ENCODE results near the gene RHOV.
A peak's percentile ranks its signal among the peaks of the same experiment; 100 is the strongest.

The RHOV gene

GRCh38 chr15:40857601-40858341, 16.3 kb downstream of the RHOV start:
- Histone ChIP-seq H3K4me3 (ENCODE audit: low read depth in 1 of 2, low read length in 2 of 2) (no peak overlapping the region), H3K36me3 (ENCODE audit: control insufficient read depth in 1 of 2, insufficient read depth in 2 of 2, low read length in 2 of 2) (peaks cover 24 to 49% of the 10 kb centered on the region in 2 donors), H3K27ac (ENCODE audit: low read depth, low read length) (peak overlapping the region; percentile 24), H3K27me3 (ENCODE audit: control insufficient read depth in 1 of 2, insufficient read depth in 2 of 2, low read length in 2 of 2) (no peaks in the 10 kb centered on the region), H3K9me3 (ENCODE audit: control insufficient read depth in 1 of 2, low read length in 2 of 2) (no peaks in the 10 kb centered on the region), H3K4me1 (ENCODE audit: control insufficient read depth in 1 of 2, insufficient read depth in 2 of 2, low read length in 2 of 2) (peaks cover 32 to 33% of the 10 kb centered on the region in 2 donors), H3K9ac (ENCODE audit: low read depth in 1 of 2, low read length in 2 of 2) (peak overlapping the region in 1 of 2 donors; percentile 6)

GRCh38 chr15:40856746-40857145, 17.3 kb downstream of the RHOV start:
- no peaks in the 10 kb centered on the region for H3K27me3 ChIP-seq (ENCODE audit: control insufficient read depth in 1 of 2, insufficient read depth in 2 of 2, low read length in 2 of 2)
- H3K4me3 ChIP-seq (ENCODE audit: low read depth in 1 of 2, low read length in 2 of 2): no peak overlapping the region
- peaks cover 27 to 56% of the 10 kb centered on the region in 2 donors for H3K36me3 ChIP-seq (ENCODE audit: control insufficient read depth in 1 of 2, insufficient read depth in 2 of 2, low read length in 2 of 2)
- H3K9me3 ChIP-seq (ENCODE audit: control insufficient read depth in 1 of 2, low read length in 2 of 2): no peaks in the 10 kb centered on the region
- H3K9ac ChIP-seq (ENCODE audit: low read depth in 1 of 2, low read length in 2 of 2): peak overlapping the region in 1 of 2 donors; percentile 6
- no peak overlapping the region for H3K27ac ChIP-seq (ENCODE audit: low read depth, low read length)
- H3K4me1 ChIP-seq (ENCODE audit: control insufficient read depth in 1 of 2, insufficient read depth in 2 of 2, low read length in 2 of 2): peaks cover 38 to 42% of the 10 kb centered on the region in 2 donors

- Histone ChIP-seq H3K27me3 (ENCODE audit: control insufficient read depth in 1 of 2, insufficient read depth in 2 of 2, low read length in 2 of 2) (no peaks in the 10 kb centered on the region), H3K27ac (ENCODE audit: low read depth, low read length) (no peak overlapping the region), H3K9me3 (ENCODE audit: control insufficient read depth in 1 of 2, low read length in 2 of 2) (no peaks in the 10 kb centered on the region)
Measured at GRCh38 chr15:40855706-40856234, 18.3 kb downstream of the RHOV start.

GRCh38 chr15:40854161-40854560, 19.9 kb downstream of the RHOV start:
- Histone ChIP-seq H3K4me1 (ENCODE audit: control insufficient read depth in 1 of 2, insufficient read depth in 2 of 2, low read length in 2 of 2) (peaks cover 36 to 44% of the 10 kb centered on the region in 2 donors), H3K27me3 (ENCODE audit: control insufficient read depth in 1 of 2, insufficient read depth in 2 of 2, low read length in 2 of 2) (no peaks in the 10 kb centered on the region), H3K9me3 (ENCODE audit: control insufficient read depth in 1 of 2, low read length in 2 of 2) (no peaks in the 10 kb centered on the region), H3K27ac (ENCODE audit: low read depth, low read length) (no peak overlapping the region), H3K4me3 (ENCODE audit: low read depth in 1 of 2, low read length in 2 of 2) (no peak overlapping the region), H3K36me3 (ENCODE audit: control insufficient read depth in 1 of 2, insufficient read depth in 2 of 2, low read length in 2 of 2) (peaks cover 27 to 63% of the 10 kb centered on the region in 2 donors), H3K9ac (ENCODE audit: low read depth in 1 of 2, low read length in 2 of 2) (no peak overlapping the region)

More at GRCh38 chr15:40855706-40856234, 18.3 kb downstream of the RHOV start:
- no peak overlapping the region for H3K9ac ChIP-seq (ENCODE audit: low read depth in 1 of 2, low read length in 2 of 2)
- H3K36me3 ChIP-seq (ENCODE audit: control insufficient read depth in 1 of 2, insufficient read depth in 2 of 2, low read length in 2 of 2): peaks cover 27 to 57% of the 10 kb centered on the region in 2 donors
- no peak overlapping the region for H3K4me3 ChIP-seq (ENCODE audit: low read depth in 1 of 2, low read length in 2 of 2)
- peaks cover 35 to 44% of the 10 kb centered on the region in 2 donors for H3K4me1 ChIP-seq (ENCODE audit: control insufficient read depth in 1 of 2, insufficient read depth in 2 of 2, low read length in 2 of 2)

GRCh38 chr15:40853241-40853890, 20.7 kb downstream of the RHOV start:
- peaks cover 35 to 40% of the 10 kb centered on the region in 2 donors for H3K4me1 ChIP-seq (ENCODE audit: control insufficient read depth in 1 of 2, insufficient read depth in 2 of 2, low read length in 2 of 2)
- H3K9ac ChIP-seq (ENCODE audit: low read depth in 1 of 2, low read length in 2 of 2): no peak overlapping the region

GRCh38 chr15:40852529-40852928, 21.5 kb downstream of the RHOV start:
- peak overlapping the region in 1 of 2 donors; percentile 19 for H3K4me3 ChIP-seq (ENCODE audit: low read depth in 1 of 2, low read length in 2 of 2)
- H3K36me3 ChIP-seq (ENCODE audit: control insufficient read depth in 1 of 2, insufficient read depth in 2 of 2, low read length in 2 of 2): peaks cover 23 to 57% of the 10 kb centered on the region in 2 donors
- no peaks in the 10 kb centered on the region for H3K9me3 ChIP-seq (ENCODE audit: control insufficient read depth in 1 of 2, low read length in 2 of 2)
- H3K4me1 ChIP-seq (ENCODE audit: control insufficient read depth in 1 of 2, insufficient read depth in 2 of 2, low read length in 2 of 2): peaks cover 36 to 39% of the 10 kb centered on the region in 2 donors
- H3K27ac ChIP-seq (ENCODE audit: low read depth, low read length): no peak overlapping the region
- H3K27me3 ChIP-seq (ENCODE audit: control insufficient read depth in 1 of 2, insufficient read depth in 2 of 2, low read length in 2 of 2): no peaks in the 10 kb centered on the region
- peak overlapping the region in 1 of 2 donors; percentile 35 for H3K9ac ChIP-seq (ENCODE audit: low read depth in 1 of 2, low read length in 2 of 2)

More at GRCh38 chr15:40853241-40853890, 20.7 kb downstream of the RHOV start:
- Histone ChIP-seq H3K4me3 (ENCODE audit: low read depth in 1 of 2, low read length in 2 of 2) (no peak overlapping the region), H3K9me3 (ENCODE audit: control insufficient read depth in 1 of 2, low read length in 2 of 2) (no peaks in the 10 kb centered on the region), H3K36me3 (ENCODE audit: control insufficient read depth in 1 of 2, insufficient read depth in 2 of 2, low read length in 2 of 2) (peaks cover 27 to 57% of the 10 kb centered on the region in 2 donors), H3K27me3 (ENCODE audit: control insufficient read depth in 1 of 2, insufficient read depth in 2 of 2, low read length in 2 of 2) (no peaks in the 10 kb centered on the region), H3K27ac (ENCODE audit: low read depth, low read length) (no peak overlapping the region)

GRCh38 chr15:40850576-40851112, 23.4 kb downstream of the RHOV start:
- H3K9ac ChIP-seq (ENCODE audit: low read depth in 1 of 2, low read length in 2 of 2): peak overlapping the region in 1 of 2 donors; percentile 40
- H3K27me3 ChIP-seq (ENCODE audit: control insufficient read depth in 1 of 2, insufficient read depth in 2 of 2, low read length in 2 of 2): no peaks in the 10 kb centered on the region
- H3K27ac ChIP-seq (ENCODE audit: low read depth, low read length): no peak overlapping the region
- no peaks in the 10 kb centered on the region for H3K9me3 ChIP-seq (ENCODE audit: control insufficient read depth in 1 of 2, low read length in 2 of 2)
- H3K4me1 ChIP-seq (ENCODE audit: control insufficient read depth in 1 of 2, insufficient read depth in 2 of 2, low read length in 2 of 2): peaks cover 36 to 39% of the 10 kb centered on the region in 2 donors
- peak overlapping the region; percentile 13 to 35 for H3K4me3 ChIP-seq (ENCODE audit: low read depth in 1 of 2, low read length in 2 of 2)
- peaks cover 22 to 42% of the 10 kb centered on the region in 2 donors for H3K36me3 ChIP-seq (ENCODE audit: control insufficient read depth in 1 of 2, insufficient read depth in 2 of 2, low read length in 2 of 2)

- Histone ChIP-seq H3K9ac (ENCODE audit: low read depth in 1 of 2, low read length in 2 of 2) (peak overlapping the region; percentile 82 to 94), H3K36me3 (ENCODE audit: control insufficient read depth in 1 of 2, insufficient read depth in 2 of 2, low read length in 2 of 2) (peaks cover 3 to 12% of the 10 kb centered on the region in 2 donors), H3K27ac (ENCODE audit: low read depth, low read length) (peak overlapping the region; percentile 84), H3K4me1 (ENCODE audit: control insufficient read depth in 1 of 2, insufficient read depth in 2 of 2, low read length in 2 of 2) (peaks cover 28 to 47% of the 10 kb centered on the region in 2 donors), H3K4me3 (ENCODE audit: low read depth in 1 of 2, low read length in 2 of 2) (peak overlapping the region; percentile 81 to 85), H3K9me3 (ENCODE audit: control insufficient read depth in 1 of 2, low read length in 2 of 2) (no peaks in the 10 kb centered on the region), H3K27me3 (ENCODE audit: control insufficient read depth in 1 of 2, insufficient read depth in 2 of 2, low read length in 2 of 2) (no peaks in the 10 kb centered on the region)
Measured at GRCh38 chr15:40847223-40847961, 26.6 kb downstream of the RHOV start.

- Histone ChIP-seq H3K27ac (ENCODE audit: low read depth, low read length) (peak overlapping the region; percentile 84), H3K4me1 (ENCODE audit: control insufficient read depth in 1 of 2, insufficient read depth in 2 of 2, low read length in 2 of 2) (peaks cover 22 to 42% of the 10 kb centered on the region in 2 donors), H3K36me3 (ENCODE audit: control insufficient read depth in 1 of 2, insufficient read depth in 2 of 2, low read length in 2 of 2) (peaks cover 0 to 7% of the 10 kb centered on the region in 2 donors), H3K9me3 (ENCODE audit: control insufficient read depth in 1 of 2, low read length in 2 of 2) (no peaks in the 10 kb centered on the region), H3K27me3 (ENCODE audit: control insufficient read depth in 1 of 2, insufficient read depth in 2 of 2, low read length in 2 of 2) (no peaks in the 10 kb centered on the region), H3K4me3 (ENCODE audit: low read depth in 1 of 2, low read length in 2 of 2) (peak overlapping the region; percentile 81 to 85), H3K9ac (ENCODE audit: low read depth in 1 of 2, low read length in 2 of 2) (peak overlapping the region; percentile 69 to 94)
Measured at GRCh38 chr15:40846841-40847222, 27.2 kb downstream of the RHOV start.
